Measurements from ENCODE around the gene TMCC1. TPM values are rescaled to one million over a fixed set of nuclear protein-coding genes. Genes with fewer than 3 reads are reported as not detected.

The TMCC1 gene
- total and polyA plus RNA-seq, 12 donors = 5.3 to 36.0 (median 27.2) TPM

DNA sequence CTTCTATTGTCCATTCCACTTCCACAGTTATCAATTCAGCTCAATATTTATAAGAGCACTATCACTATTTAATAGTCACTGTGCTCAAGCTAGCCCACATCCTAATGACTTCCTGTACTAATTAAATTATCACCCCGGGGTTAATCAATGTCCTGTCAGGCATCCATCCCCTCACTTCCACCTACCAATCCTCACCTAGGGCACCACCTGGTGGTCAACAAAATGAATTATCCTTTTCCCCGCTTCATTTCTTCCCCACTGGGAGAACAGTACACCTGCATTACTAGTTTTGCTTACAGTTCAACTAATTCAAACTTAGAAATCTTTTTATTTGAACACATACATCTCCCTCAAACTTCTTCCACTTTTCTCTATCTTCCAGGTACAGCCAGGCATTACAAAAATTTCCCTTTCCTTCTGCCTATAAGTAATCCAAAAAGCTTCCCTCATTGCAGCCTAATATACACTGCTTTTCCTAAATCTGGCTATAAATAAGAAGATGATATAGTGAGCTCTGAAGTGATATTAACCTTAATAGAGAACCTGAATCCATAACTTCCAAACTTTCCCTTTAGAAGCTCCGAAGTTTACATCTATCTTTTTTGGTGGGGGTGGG lies 68.5 kb downstream of the TMCC1 start:
- Histone ChIP-seq H3K9me3 (no peaks in the 10 kb centered on the region), H3K4me1 (peaks cover 0 to 48% (median 10%) of the 10 kb centered on the region in 9 donors), H3K27ac (no peak overlapping the region), H3K27me3 (no peaks in the 10 kb centered on the region), H3K4me3 (no peak overlapping the region), H3K36me3 (peaks cover 0 to 12% (median 0%) of the 10 kb centered on the region in 9 donors)
- TF ChIP-seq, protein P1, sequence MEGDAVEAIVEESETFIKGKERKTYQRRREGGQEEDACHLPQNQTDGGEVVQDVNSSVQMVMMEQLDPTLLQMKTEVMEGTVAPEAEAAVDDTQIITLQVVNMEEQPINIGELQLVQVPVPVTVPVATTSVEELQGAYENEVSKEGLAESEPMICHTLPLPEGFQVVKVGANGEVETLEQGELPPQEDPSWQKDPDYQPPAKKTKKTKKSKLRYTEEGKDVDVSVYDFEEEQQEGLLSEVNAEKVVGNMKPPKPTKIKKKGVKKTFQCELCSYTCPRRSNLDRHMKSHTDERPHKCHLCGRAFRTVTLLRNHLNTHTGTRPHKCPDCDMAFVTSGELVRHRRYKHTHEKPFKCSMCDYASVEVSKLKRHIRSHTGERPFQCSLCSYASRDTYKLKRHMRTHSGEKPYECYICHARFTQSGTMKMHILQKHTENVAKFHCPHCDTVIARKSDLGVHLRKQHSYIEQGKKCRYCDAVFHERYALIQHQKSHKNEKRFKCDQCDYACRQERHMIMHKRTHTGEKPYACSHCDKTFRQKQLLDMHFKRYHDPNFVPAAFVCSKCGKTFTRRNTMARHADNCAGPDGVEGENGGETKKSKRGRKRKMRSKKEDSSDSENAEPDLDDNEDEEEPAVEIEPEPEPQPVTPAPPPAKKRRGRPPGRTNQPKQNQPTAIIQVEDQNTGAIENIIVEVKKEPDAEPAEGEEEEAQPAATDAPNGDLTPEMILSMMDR (IDR thresholded peaks at IDR 0.05) = peak; percentile 37 to 80 (median 72)
- ATAC-seq (peak in 2 of 8 donors; percentile 27 to 51), DNase-seq (peak in 1 of 2 donors; percentile 42)
- 54 to 58% methylated on average over 3 of the region's 3 CpGs for WGBS, 2 donors
- intact Hi-C loops (cut with DNase I) = loop anchor here (1.0 to 10.0 kb wide), 17 partner anchors 107 to 483 kb away; no protein-coding TSS in a partner anchor

DNA sequence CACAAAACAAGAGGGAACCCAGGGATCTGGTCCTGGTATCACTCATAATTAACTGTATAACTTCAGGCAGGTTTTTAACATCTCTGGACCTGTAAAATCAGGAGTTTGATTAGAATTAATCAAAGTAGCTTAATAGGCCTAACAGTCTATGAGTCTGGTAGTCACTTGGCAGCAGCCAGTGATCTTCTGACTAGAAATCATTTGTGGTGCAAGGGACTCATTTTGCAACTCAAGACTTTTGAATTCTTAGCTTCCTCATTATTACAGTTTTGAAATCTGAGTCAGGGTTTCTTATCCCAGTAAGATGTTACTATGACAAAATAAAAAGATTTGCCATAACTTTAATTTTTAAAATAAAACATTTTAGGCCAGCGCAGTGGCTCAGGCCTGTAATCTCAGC lies 70.8 kb downstream of the TMCC1 start:
- H3K27me3 ChIP-seq = no peaks in the 10 kb centered on the region
- H3K4me1 ChIP-seq = peaks cover 0 to 42% (median 10%) of the 10 kb centered on the region in 9 donors
- ATAC-seq (peak in 2 of 8 donors; percentile 21 to 65), DNase-seq (no peak)
- H3K36me3 ChIP-seq = peaks cover 0 to 12% (median 0%) of the 10 kb centered on the region in 9 donors
- intact Hi-C loops (cut with DNase I) = loop anchor here in 4 of 10 donors (5.0 to 10.0 kb wide), 5 partner anchors 112 to 428 kb away; no protein-coding TSS in a partner anchor
- TF ChIP-seq, protein P1 (IDR thresholded peaks at IDR 0.05) = no peak
- no peaks in the 10 kb centered on the region for H3K9me3 ChIP-seq
- WGBS, 2 donors = 95 to 97% methylated on average over 1 of the region's 1 CpG
- no peak overlapping the region for H3K4me3 ChIP-seq
- peak overlapping the region in 3 of 10 donors; percentile 19 to 85 (median 36) for H3K27ac ChIP-seq

DNA sequence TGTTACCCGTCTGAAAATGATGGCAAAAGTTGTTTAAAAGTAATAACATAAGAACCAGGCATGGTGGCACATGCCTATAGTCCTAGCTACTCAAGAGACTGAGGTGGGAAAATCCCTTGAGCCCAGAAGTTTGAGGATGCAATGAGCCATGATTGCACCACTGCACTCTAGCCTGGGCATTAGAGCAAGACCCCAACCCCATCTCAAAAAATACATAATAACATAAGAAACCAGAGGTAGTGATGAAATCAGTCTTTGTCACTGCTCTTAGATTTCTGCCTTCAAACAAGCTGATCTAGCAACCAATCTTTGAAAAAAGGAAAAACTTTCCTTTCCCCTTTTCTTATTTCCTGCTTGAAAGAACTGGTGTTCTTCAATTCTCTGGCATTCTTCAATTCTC lies 71.3 kb downstream of the TMCC1 start:
- ATAC-seq (no peak), DNase-seq (no peak)
- intact Hi-C loops (cut with DNase I) = loop anchor here in 4 of 10 donors (5.0 to 10.0 kb wide), 5 partner anchors 113 to 427 kb away; no protein-coding TSS in a partner anchor
- Histone ChIP-seq H3K27ac (peak overlapping the region in 3 of 10 donors; percentile 19 to 85 (median 36)), H3K4me1 (peaks cover 0 to 38% (median 10%) of the 10 kb centered on the region in 9 donors), H3K27me3 (no peaks in the 10 kb centered on the region), H3K36me3 (peaks cover 0 to 12% (median 0%) of the 10 kb centered on the region in 9 donors), H3K4me3 (no peak overlapping the region), H3K9me3 (no peaks in the 10 kb centered on the region)
- TF ChIP-seq, protein P1 (IDR thresholded peaks at IDR 0.05) = no peak
- WGBS, 2 donors = 86 to 90% methylated on average over 1 of the region's 1 CpG

DNA sequence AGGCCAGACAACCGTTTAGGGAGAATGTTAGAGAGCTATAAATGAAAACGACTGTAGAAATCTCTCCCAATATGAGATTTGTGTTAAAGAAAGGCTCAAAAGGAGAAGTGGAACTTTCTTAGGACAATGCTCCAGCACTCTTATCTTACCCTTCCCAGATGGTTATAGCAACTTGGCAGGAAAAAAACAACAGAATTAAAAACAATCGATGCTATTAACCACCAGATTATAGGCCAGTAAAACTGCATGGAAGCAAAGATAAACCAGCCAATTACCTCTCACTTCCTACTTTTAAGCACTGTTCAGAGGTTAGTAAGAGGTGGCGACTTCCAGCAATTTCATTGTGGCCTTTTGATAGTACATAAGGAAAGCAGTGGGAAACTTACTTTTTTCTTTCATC lies 72.9 kb downstream of the TMCC1 start:
- intact Hi-C loops (cut with DNase I) = loop anchor here in 4 of 10 donors (5.0 to 10.0 kb wide), 5 partner anchors 114 to 426 kb away; no protein-coding TSS in a partner anchor
- Histone ChIP-seq H3K4me3 (no peak overlapping the region), H3K27ac (peak overlapping the region in 5 of 10 donors; percentile 11 to 43 (median 30)), H3K27me3 (no peaks in the 10 kb centered on the region), H3K4me1 (peaks cover 0 to 33% (median 10%) of the 10 kb centered on the region in 9 donors), H3K36me3 (peaks cover 0 to 12% (median 0%) of the 10 kb centered on the region in 9 donors), H3K9me3 (no peaks in the 10 kb centered on the region)
- 42 to 62% methylated on average over 4 of the region's 4 CpGs for WGBS, 2 donors
- ATAC-seq (peak in 4 of 8 donors; percentile 33 to 51 (median 41)), DNase-seq (no peak)
- TF ChIP-seq, protein P1 (IDR thresholded peaks at IDR 0.05) = no peak
